ENCODE results near the gene PTBP2.

Gene PTBP2

GRCh38 chr1:96721416-96722160 is at the start of gene PTBP2:
Gene PTBP2, plus strand, starts transcription at chr1:96721784. Its CDS starts 81 bp downstream, at chr1:96721865.
- peak; percentile 11 for DNase-seq

- no peak for DNase-seq
These were observed 46.7 kb upstream of the PTBP2 start for GRCh38 chr1:96674915-96675314.

GRCh38 chr1:96682056-96682455 is 39.5 kb upstream of the PTBP2 start:
- DNase-seq: no peak

- DNase-seq: no peak
These were observed 37.7 kb upstream of the PTBP2 start for GRCh38 chr1:96683931-96684330.

- DNase-seq: no peak
These were observed 36.8 kb upstream of the PTBP2 start for GRCh38 chr1:96684744-96685143.

GRCh38 chr1:96688767-96689166 is 32.8 kb upstream of the PTBP2 start:
- no peak for DNase-seq

GRCh38 chr1:96695954-96696353 is 25.6 kb upstream of the PTBP2 start:
- DNase-seq: no peak

GRCh38 chr1:96698342-96698983 is 23.1 kb upstream of the PTBP2 start:
- no peak for DNase-seq

GRCh38 chr1:96703186-96703585 is 18.4 kb upstream of the PTBP2 start:
- no peak for DNase-seq

- DNase-seq: no peak
These were observed 14.6 kb upstream of the PTBP2 start for GRCh38 chr1:96707023-96707422.

- no peak for DNase-seq
These were observed 13.1 kb upstream of the PTBP2 start for GRCh38 chr1:96708482-96708881.

GRCh38 chr1:96710708-96711477 is 10.7 kb upstream of the PTBP2 start:
- DNase-seq: no peak

- DNase-seq: no peak
These were observed 7.9 kb upstream of the PTBP2 start for GRCh38 chr1:96713649-96714048.

GRCh38 chr1:96714881-96715280 is 6.7 kb upstream of the PTBP2 start:
- no peak for DNase-seq

GRCh38 chr1:96715482-96715881 is 6.1 kb upstream of the PTBP2 start:
- DNase-seq: no peak

- no peak for DNase-seq
These were observed 550 bp upstream of the PTBP2 start for GRCh38 chr1:96721053-96721415.

- DNase-seq: no peak
These were observed 758 bp downstream of the PTBP2 start for GRCh38 chr1:96722161-96722922.

- DNase-seq: no peak
These were observed 1.4 kb downstream of the PTBP2 start for GRCh38 chr1:96722958-96723357.

GRCh38 chr1:96723377-96723776 is 1.8 kb downstream of the PTBP2 start:
- no peak for DNase-seq

GRCh38 chr1:96723936-96724335 is 2.4 kb downstream of the PTBP2 start:
- DNase-seq: no peak

GRCh38 chr1:96727860-96728259 is 6.3 kb downstream of the PTBP2 start:
- no peak for DNase-seq

- no peak for DNase-seq
These were observed 9.2 kb downstream of the PTBP2 start for GRCh38 chr1:96730574-96731298.

- no peak for DNase-seq
These were observed 19.8 kb downstream of the PTBP2 start for GRCh38 chr1:96741335-96741734.
